NCI-H2107 treated with DMSO at 0.1 percent for 48 hours (cell line): ENCODE measurements around the gene TNS3.
A peak's percentile ranks its signal among the peaks of the same experiment; 100 is the strongest.

Source experiments
- DNase-seq: peaks from one replicate; lab custom pipeline; 2025; ENCODE audit not compliant: unreplicated experiment; lab: John Stamatoyannopoulos, UW

The TNS3 gene

GRCh38 chr7:47582764-47583738 lies 1.1 kb upstream of the TNS3 start:
- no peak for DNase-seq

GRCh38 chr7:47581438-47581803 lies 490 bp downstream of the TNS3 start:
- no peak for DNase-seq

DNA sequence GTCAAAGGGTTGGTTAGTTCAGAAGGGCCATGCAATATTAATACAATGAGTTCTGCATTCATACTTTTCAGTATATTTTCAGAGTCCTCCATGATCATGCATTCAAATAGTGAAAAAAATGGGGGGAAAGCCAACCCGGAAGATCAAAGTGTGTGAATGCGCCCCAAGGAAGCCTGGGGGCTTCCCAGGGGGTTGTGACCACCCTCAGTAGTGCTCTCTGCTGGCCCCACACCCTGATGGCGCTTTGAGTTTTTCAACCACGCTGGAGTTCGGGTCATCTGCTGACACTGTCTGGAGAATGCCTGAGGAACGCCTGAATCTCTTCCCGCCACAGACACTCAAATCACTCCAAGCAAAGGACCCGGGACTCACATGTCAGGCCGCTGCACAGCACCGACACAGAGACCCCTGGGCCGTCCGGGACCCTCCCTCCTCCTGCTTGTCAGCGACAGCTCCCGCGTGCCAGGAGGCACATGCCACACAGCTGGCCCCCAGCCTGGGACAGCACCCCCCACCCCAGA lies 1.0 kb downstream of the TNS3 start:
- no peak for DNase-seq

GRCh38 chr7:47580175-47580706 lies 1.7 kb downstream of the TNS3 start:
- DNase-seq = no peak

GRCh38 chr7:47579458-47579857 lies 2.5 kb downstream of the TNS3 start:
- DNase-seq = no peak

DNA sequence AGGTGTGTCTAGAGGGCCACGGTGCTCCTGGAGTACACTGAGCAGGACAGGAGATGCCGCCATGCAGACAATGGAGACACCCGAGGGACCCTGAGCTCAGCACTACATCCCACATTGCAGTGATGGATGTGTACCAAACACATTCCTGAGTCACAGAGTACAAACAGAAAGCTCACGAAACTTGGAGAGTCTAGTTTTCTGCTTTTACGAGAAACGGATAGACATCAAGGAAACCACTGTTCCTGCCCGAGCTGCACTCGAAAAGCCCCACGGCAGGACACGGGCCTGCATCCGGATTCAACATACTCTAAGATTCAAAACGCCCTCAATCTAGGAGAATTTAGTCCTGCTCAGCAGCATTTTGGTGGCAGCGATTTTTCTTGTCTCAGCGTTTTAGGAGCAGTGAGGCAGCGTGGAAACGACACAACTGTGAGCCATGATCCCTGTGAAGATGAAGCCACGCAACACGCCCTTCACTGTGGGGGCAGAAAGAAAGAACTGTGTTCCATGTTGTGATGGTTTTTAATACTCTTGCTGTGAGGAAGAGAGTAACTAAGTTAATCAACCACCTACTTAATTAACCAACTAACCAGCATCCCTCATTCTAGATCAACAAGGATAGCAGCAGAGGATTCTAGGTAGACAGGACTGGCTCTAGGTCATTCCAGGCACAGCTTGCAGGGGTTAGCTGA lies 3.2 kb downstream of the TNS3 start:
- no peak for DNase-seq

DNA sequence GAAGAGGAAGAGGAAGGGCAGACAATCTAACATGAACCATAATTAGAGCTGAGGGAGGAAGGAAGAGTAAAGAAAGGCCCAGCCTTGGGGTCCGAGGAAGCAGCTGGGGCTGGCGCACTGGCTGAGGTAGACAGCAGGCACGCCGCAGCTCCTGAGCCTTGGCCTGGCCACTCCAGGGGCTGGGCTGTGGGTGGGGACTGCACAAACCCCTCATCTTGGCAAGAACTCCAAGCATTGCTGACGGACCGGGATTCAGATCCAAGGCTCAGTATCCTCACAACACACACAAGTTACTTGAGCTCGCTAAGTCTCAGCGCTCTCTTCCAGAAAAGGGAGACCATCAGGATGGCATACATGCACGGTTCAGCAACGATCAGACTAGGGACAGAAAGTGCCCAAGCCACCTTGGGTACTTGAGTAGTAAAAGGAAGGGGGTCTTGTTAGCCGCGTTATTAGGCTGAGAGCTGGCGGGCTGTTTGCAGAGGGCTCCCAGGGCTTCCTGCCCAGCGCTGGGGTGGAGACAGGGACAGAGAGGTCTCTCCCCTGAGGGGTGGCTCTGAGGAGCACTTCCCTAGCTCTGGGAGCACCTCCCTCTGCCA lies 4.5 kb downstream of the TNS3 start:
- DNase-seq = no peak

GRCh38 chr7:47576866-47577306 lies 5.0 kb downstream of the TNS3 start:
- no peak for DNase-seq

- DNase-seq = peak; percentile 13
These were observed 5.7 kb downstream of the TNS3 start for GRCh38 chr7:47576031-47576865.

DNA sequence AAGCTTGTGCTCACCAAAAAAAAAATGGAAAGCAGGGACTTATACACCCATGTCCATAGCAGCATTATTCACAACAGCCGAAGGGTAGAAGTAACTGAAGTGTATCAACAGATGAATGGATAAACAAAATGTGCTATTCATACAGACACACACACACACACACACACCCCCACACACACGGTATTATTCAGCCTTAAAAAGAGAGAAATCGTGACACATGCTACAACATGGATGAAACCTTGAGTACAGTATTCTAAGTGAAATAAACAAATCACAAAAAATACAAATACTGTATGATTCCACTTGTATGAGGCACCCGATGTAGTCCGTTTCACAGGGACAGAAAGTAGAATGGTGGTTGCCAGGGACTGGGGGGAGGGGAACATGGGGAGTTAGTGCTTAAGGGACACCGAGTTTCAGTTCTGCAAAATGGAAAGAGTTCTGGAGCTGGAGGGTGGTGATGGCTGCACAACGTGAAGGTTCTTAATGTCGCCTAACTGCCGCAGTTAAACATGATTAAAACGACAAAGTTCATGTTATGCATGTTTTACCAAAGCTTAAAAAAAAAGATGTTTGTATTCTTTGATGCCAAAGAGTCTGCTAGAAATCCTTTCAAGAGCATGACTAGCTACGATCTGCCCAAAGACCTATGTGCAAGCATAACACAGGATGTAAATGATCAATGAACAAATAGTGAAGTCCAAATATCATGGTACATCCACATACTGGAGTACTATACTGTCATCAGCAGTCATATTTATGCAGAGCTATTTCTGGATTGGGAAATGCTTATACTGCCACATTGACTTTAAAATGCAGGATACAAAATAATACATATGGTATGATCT lies 7.2 kb downstream of the TNS3 start:
- no peak for DNase-seq

- DNase-seq = no peak
These were observed 8.0 kb downstream of the TNS3 start for GRCh38 chr7:47573758-47574481.

GRCh38 chr7:47572939-47573757 lies 8.8 kb downstream of the TNS3 start:
- DNase-seq = no peak

DNA sequence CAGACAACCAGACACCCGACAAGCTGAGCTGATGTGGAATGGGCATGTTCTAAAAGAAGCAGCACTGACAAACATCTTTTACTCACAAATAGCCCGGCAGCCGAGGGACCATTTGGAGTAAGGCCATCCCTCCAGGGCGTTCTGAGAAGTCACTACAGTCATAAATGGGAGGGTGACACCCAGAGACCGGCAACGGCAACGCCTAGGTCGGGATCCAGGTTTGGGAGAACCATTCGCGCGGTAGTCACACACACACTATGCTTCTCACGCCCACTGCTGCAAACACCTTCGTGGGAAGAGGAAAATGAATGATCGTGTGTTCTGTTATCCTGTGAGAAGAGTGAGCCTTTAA lies 9.8 kb downstream of the TNS3 start:
- no peak for DNase-seq

DNA sequence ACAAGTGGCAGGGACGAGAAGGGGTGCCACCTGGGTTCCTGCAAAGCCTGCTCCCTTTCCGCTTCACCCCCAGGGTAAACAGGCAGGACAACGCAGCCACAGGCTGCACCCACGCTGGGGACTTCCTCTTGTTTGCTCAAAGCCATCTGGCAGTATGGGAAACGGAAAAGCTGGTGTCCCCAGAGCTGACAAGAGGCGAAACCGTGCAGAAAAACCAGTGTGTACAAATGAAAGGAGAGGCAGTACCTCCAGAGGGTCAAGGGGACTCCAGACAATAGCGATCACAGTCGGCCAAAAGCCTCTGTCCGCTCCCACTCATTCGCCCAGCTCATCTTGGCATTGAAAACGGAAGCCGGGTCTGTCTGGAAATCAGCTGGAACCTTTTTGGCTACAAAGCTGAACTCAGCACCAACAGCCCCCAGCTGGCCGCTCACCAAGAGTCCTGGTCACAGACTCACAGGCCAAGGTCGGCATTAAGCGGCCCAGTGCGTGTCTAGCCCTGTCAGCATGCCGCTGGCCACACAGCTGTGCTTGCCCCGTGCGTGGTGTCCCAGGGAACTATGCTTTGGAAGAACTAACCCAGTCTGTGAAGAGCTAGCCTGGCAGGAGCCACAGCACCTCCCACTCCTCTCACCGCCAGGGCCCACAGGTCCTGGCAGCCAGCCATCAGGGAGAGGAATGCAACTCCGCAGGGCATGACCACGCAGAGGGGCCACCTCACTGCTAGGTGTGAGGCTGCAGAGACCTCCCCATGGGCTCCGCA lies 10.4 kb downstream of the TNS3 start:
- peak; percentile 36 for DNase-seq

GRCh38 chr7:47570649-47571050 lies 11.3 kb downstream of the TNS3 start:
- no peak for DNase-seq

GRCh38 chr7:47568547-47568946 lies 13.4 kb downstream of the TNS3 start:
- no peak for DNase-seq

- no peak for DNase-seq
These were observed 13.9 kb downstream of the TNS3 start for GRCh38 chr7:47568056-47568455.
